DND-41 (cell line): Measurements from ENCODE around the gene NTM.

Experiments used
- ATAC-seq: fragments of 200-7000 bp; cut with Tn5 transposase; 3 replicates; pipeline ENCODE4 v1.9.1; 2021; ENCODE audit warnings: low read depth; ENCODE audit not compliant: insufficient read depth
- DNase-seq: peaks from one replicate; pipeline ENCODE4 v3.0.0-alpha.2; 2020
- H2AFZ ChIP-seq: 2 replicates; pipeline ENCODE4 v1.6.0; 2012; ENCODE audit warnings: low read depth, low read length
- H3K27ac ChIP-seq: 2 replicates; pipeline ENCODE4 v1.5.1; 2012; ENCODE audit warnings: low read length, inconsistent platforms
- H3K27me3 ChIP-seq: fragments of 200-600 bp; sonication (generic); 2 replicates; pipeline ENCODE4 v1.6.0; 2012; ENCODE audit warnings: low read length, mild to moderate bottlenecking, inconsistent platforms; ENCODE audit not compliant: insufficient read depth, poor library complexity
- H3K36me3 ChIP-seq: 2 replicates; pipeline ENCODE4 v1.5.1; 2012; ENCODE audit warnings: low read length, inconsistent platforms; ENCODE audit not compliant: insufficient read depth
- H3K4me1 ChIP-seq: 2 replicates; pipeline ENCODE4 v1.5.1; 2012; ENCODE audit warnings: mild to moderate bottlenecking, low read length; ENCODE audit not compliant: insufficient read depth
- H3K4me2 ChIP-seq: 2 replicates; pipeline ENCODE4 v1.6.0; 2012; ENCODE audit warnings: mild to moderate bottlenecking, moderate library complexity, low read length, inconsistent platforms; ENCODE audit not compliant: insufficient read depth
- H3K4me3 ChIP-seq, 2 experiments: fragments of 200-600 bp in 1 of 2; shearing (Covaris generic) in 1 of 2; 2 replicates each; pipeline ENCODE4 v1.5.1; 2012 to 2016; ENCODE audit warnings: inconsistent platforms in 2 of 2, low read length in 2 of 2, mild to moderate bottlenecking in 2 of 2, low read depth in 1 of 2, moderate library complexity in 1 of 2
- H3K79me2 ChIP-seq: 2 replicates; pipeline ENCODE4 v1.6.0; 2012; ENCODE audit warnings: low read length, inconsistent platforms; ENCODE audit not compliant: insufficient read depth
- H3K9ac ChIP-seq: 2 replicates; pipeline ENCODE4 v1.6.0; 2012; ENCODE audit warnings: low read depth, mild to moderate bottlenecking, inconsistent platforms, low read length, moderate library complexity
- H3K9me3 ChIP-seq: 2 replicates; pipeline ENCODE4 v1.5.1; 2012; ENCODE audit warnings: low read length, moderate library complexity, mild to moderate bottlenecking, inconsistent platforms; ENCODE audit not compliant: insufficient read depth, severe bottlenecking
- H4K20me1 ChIP-seq: 2 replicates; pipeline ENCODE4 v1.6.0; 2012; ENCODE audit warnings: low read length; ENCODE audit not compliant: insufficient read depth
- EZH2 ChIP-seq: IDR thresholded peaks from 3 replicates; pipeline ENCODE4 v1.6.1; 2012; ENCODE audit warnings: borderline replicate concordance, low read depth, mild to moderate bottlenecking, moderate library complexity, low read length, inconsistent platforms; ENCODE audit not compliant: severe bottlenecking
- TF ChIP-seq, protein P1 (sequence below): IDR thresholded peaks from 2 replicates; pipeline ENCODE4 v1.5.1; 2012; ENCODE audit warnings: borderline replicate concordance, low read length, moderate library complexity, mild to moderate bottlenecking; ENCODE audit not compliant: poor library complexity, severe bottlenecking; ENCODE audit errors: extremely low read depth

NTM gene

DNA sequence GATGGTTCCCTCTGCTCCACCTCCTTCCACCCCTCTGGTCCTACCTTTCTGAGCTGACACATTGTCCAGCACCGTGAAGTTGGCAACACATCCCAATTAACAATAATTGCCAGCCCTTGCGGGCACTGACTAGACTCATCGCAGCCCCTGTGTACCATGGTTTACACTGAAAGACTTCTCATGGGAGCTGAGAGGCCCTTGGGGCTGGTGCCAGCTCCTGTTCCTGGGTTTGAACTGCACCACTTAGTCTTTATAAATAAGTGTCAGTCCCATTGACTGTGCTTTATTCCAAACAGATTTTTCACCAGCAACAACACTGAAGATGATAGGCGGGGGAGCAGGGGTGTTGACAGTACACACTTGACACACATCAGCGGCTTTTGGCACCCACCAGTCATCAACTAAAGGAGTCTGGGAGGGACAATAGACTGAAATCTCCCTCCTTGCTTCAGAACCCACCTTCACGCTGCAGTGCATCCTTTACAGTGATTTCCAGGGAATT is 447.3 kb downstream of the NTM start:
- no peak for DNase-seq
- no peak overlapping the region for H3K9ac ChIP-seq
- no peak overlapping the region for H3K27ac ChIP-seq

DNA sequence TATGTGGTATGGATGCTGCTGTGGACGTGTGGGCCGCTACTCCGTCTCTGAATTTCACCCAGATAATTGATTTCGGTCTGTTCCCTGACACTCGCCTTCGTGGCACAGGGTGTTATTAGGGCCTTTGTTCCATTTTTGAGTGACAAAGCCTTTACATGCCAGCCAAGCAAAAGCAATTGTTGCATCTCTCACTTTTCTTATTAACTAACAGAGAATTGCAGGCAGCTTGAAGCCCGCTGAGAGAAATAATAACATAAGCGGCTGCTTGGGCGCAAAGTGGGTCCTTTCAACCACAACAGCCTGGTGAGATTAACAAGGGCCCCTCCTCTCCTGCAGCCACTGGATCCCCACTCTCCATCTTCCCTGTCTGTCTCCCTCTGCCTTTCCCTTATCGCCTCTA is 449.4 kb downstream of the NTM start:
- Histone ChIP-seq H3K9ac (no peak overlapping the region), H3K4me1 (no peaks in the 10 kb centered on the region), H3K9me3 (no peaks in the 10 kb centered on the region), H4K20me1 (no peaks in the 10 kb centered on the region), H3K79me2 (no peaks in the 10 kb centered on the region), H3K36me3 (no peaks in the 10 kb centered on the region), H3K27me3 (peaks cover 4% of the 10 kb centered on the region), H3K4me2 (no peak overlapping the region), H3K4me3 (no peak overlapping the region), H2AFZ (no peak overlapping the region), H3K27ac (no peak overlapping the region)
- no peak for DNase-seq
- no peak for ATAC-seq
- no peak for TF ChIP-seq EZH2
- TF ChIP-seq, protein P1, sequence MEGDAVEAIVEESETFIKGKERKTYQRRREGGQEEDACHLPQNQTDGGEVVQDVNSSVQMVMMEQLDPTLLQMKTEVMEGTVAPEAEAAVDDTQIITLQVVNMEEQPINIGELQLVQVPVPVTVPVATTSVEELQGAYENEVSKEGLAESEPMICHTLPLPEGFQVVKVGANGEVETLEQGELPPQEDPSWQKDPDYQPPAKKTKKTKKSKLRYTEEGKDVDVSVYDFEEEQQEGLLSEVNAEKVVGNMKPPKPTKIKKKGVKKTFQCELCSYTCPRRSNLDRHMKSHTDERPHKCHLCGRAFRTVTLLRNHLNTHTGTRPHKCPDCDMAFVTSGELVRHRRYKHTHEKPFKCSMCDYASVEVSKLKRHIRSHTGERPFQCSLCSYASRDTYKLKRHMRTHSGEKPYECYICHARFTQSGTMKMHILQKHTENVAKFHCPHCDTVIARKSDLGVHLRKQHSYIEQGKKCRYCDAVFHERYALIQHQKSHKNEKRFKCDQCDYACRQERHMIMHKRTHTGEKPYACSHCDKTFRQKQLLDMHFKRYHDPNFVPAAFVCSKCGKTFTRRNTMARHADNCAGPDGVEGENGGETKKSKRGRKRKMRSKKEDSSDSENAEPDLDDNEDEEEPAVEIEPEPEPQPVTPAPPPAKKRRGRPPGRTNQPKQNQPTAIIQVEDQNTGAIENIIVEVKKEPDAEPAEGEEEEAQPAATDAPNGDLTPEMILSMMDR, result no peak

More for the DNA sequence above, 447.3 kb downstream of the NTM start:
- H2AFZ ChIP-seq, result no peak overlapping the region
- H3K79me2 ChIP-seq, result no peaks in the 10 kb centered on the region
- no peaks in the 10 kb centered on the region for H3K36me3 ChIP-seq
- ATAC-seq, result no peak
- H3K9me3 ChIP-seq, result no peaks in the 10 kb centered on the region
- H3K4me3 ChIP-seq, result no peak overlapping the region
- no peaks in the 10 kb centered on the region for H3K27me3 ChIP-seq
- H3K4me1 ChIP-seq, result no peaks in the 10 kb centered on the region
- no peaks in the 10 kb centered on the region for H4K20me1 ChIP-seq
- no peak for TF ChIP-seq EZH2
- TF ChIP-seq, protein P1, result no peak
- no peak overlapping the region for H3K4me2 ChIP-seq

DNA sequence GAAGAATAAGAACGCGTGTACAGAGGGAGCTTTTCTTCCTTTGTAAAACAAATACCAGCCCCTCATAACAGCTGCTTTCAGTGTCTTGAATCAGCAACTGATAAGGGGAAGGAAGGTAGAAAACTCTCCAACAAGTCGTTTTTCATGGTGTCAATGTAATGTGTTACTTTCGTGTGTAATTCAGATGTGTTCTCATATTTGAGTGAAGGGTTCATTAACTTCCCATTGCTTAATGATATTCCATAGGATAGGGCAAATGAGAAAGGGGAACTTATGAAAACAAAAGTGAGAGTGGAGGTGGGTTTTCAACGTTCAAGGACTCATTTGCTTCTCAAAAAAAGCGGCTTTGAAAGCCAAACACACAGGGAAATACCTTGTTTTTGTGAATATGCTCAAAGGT is 452.1 kb downstream of the NTM start:
- H3K36me3 ChIP-seq, result no peaks in the 10 kb centered on the region
- no peak overlapping the region for H3K27ac ChIP-seq
- no peak overlapping the region for H3K9ac ChIP-seq
- no peak overlapping the region for H3K4me2 ChIP-seq
- DNase-seq (no peak), ATAC-seq (no peak)
- no peaks in the 10 kb centered on the region for H3K4me1 ChIP-seq
- TF ChIP-seq, protein P1, result no peak
- TF ChIP-seq EZH2, result no peak
- H3K79me2 ChIP-seq, result no peaks in the 10 kb centered on the region
- peaks cover 4% of the 10 kb centered on the region for H3K27me3 ChIP-seq
- no peak overlapping the region for H2AFZ ChIP-seq
- no peaks in the 10 kb centered on the region for H3K9me3 ChIP-seq
- H3K4me3 ChIP-seq, result no peak overlapping the region
- H4K20me1 ChIP-seq, result no peaks in the 10 kb centered on the region

DNA sequence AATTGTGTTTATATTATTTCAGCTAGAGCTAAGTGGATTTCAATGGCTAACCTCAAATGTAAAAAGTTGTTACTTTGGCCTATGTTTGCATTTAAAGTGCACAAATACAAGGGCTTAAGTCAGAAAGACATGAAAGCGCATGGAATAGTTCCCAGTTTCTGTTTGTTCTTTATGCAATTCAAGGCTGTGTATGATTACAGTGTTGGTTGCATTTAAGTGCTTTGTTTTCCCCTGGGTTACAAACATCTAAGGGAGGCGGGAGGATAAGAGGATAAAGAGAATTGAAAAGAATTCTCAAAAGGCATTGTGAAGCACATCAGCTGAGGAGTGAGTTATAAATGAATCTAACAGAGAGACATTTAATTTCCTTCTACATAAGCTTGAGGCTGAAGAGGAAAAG is 453.4 kb downstream of the NTM start:
- Histone ChIP-seq H3K79me2 (no peaks in the 10 kb centered on the region), H3K27me3 (peaks cover 4% of the 10 kb centered on the region), H3K4me1 (no peaks in the 10 kb centered on the region), H3K27ac (no peak overlapping the region), H3K4me3 (no peak overlapping the region), H3K4me2 (no peak overlapping the region), H2AFZ (no peak overlapping the region), H4K20me1 (no peaks in the 10 kb centered on the region), H3K9me3 (no peaks in the 10 kb centered on the region), H3K9ac (no peak overlapping the region), H3K36me3 (no peaks in the 10 kb centered on the region)
- TF ChIP-seq, protein P1, result no peak
- no peak for TF ChIP-seq EZH2
- DNase-seq (no peak), ATAC-seq (no peak)
